Colon (tissue), 2 donors: ENCODE measurements around the gene MAMSTR.
"Not testable (repeated sequence)": the region's sequence is repeated elsewhere in the genome, so short reads cannot be mapped to it uniquely, and the experiment has no call there.

Experiments used
- FAIRE-seq: peaks from 2 replicates; lab custom pipeline; 2012; peaks lifted over from hg19 to GRCh38; lab: Jason Lieb, UNC
- donor health status: control.
- donor health status: control.

Gene MAMSTR, protein sequence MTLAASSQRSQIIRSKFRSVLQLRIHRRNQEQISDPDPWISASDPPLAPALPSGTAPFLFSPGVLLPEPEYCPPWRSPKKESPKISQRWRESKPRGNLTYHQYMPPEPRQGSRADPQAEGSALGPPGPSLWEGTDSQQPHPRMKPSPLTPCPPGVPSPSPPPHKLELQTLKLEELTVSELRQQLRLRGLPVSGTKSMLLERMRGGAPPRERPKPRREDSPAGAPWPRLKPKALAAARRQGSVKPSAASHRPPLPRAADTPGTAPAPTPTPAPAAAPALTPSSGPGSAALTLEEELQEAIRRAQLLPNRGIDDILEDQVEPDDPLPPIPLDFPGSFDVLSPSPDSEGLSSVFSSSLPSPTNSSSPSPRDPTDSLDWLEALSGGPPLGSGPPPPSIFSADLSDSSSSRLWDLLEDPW

DNA sequence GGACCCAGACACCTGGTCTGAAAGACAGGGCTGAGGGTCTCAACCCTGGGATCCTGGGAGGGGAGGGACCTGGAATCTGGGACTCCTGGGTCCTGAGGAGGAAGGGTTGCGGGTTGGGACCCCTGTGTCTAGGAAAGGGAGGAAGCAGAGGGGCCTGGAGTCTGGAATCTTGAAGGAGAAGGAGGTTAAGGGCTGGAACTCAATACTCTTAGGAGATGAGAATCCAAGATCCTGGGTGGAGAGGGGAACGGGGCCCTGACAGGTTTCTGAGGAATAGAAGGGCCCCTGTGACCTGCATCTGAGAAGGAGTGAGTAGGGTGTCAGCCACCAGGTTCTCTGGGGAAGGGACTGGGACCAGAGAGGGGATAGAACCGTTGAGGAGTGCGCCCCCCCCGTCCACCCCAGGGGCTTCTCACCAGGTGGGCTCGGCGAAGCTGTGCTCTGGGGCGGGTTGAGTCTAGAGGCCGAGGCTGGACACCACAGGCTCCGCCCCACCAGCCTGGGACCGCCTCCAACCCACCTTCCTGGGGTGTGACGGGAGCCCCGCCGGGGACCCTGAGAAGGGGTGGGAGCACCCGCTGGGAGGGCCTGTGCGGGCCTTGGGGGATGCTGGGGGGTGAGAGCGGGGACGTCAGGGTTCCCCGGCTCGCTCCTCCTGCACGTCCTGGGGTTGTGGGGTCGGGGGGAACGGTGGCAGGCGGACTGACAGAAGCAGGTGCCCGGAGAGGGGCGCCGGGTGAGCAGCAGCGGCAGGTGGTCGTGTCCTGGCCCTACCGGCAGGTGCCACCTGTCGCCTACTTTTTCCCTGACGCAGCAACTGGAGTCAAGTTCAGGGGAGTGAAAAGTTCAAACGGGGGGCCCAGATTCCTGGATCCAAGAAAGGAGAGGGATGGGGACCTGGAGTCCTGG, at the start of gene MAMSTR:
TSS of gene MAMSTR (minus strand) at position 463 of the 909 bp plus-strand sequence. CDS start 694 bp downstream, outside the sequence.
- FAIRE-seq = no peak

DNA sequence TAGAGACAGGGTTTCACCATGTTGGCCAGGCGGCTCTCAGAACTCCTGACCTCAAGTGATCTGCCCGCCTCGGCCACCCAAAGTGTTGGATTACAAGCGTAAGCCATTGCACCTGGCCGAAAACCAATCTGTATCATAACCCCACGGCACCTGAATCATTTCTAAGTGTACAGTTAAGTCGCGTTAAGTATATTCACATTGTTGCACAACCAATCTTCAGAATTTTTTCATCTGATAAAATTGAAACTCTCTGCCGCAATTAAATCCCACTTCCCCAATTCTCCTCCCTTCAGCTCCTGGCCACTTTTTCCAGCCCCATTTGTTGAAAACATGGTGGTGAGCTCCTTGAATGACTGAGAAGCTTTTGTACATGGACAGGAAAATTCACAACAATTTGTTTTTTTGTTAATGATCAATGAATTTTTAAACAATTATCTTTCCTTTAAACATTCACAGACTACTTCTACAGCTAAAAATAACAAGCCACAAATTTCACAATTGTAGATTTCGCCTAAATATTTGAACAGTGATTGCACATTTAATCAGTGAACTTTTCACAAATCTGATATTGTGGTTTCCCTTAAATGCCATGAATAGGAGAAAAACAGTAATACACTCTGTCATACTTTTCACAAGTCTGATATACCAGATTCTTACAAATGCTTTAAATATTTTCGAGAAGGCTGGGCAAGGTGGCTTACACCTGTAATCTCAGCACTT, 49.6 kb upstream of the MAMSTR start:
- no peak for FAIRE-seq

- not testable (repeated sequence) for FAIRE-seq
Observed at GRCh38 chr19:48768171-48768753, 48.7 kb upstream of the MAMSTR start.

DNA sequence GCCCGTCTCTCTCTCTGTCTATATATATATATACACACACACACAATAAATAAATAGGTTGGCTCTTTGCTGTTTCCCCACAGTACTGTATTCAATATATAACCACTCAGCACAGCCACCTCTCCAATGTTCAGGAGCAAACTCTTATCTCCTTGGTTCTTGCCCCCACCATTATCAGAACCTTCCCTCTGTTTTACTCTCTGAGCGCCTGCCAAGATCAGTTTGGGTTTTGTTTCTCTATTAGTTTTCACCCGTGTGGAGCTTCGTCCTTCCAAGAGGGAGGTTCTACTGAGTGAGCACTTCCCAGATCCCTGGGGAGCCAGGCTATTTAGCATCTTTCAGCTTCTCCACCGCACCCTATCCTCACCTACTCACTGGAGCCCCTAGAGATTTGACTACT, 46.3 kb upstream of the MAMSTR start:
- not testable (repeated sequence) for FAIRE-seq

DNA sequence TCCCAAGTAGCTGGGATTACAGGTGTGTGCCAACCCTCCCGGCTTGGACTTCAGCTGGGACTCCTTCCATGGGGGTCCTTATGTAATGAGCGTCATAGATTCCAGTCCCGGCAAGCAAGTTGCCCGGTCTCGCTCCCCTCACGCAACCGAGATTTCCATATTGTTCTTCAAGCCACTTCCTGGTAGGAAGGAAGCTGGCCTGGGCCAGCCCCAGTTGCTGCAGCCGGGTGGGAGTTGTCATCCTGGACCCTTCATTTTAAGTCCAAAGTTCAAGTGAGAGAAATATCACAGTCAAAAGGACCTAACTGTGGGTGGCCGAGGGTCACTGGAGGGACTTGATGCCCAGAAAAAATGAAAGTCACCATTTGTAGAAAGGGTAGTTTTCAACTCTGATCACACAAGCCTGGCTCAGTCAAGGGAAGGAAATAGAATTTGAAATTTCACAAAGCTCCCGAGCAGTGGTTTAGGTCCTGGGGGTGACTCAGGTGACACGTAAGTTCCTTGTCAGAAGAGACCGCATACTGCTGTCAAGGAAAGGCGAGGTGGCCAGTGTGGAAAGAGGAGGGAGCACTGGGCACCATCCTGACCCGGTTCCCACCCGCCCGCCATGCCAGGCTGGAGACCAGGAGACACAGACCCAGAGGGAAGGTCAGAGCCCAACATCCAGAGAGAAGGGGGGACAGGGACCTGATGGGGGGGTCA, 41.1 kb upstream of the MAMSTR start:
- no peak for FAIRE-seq

DNA sequence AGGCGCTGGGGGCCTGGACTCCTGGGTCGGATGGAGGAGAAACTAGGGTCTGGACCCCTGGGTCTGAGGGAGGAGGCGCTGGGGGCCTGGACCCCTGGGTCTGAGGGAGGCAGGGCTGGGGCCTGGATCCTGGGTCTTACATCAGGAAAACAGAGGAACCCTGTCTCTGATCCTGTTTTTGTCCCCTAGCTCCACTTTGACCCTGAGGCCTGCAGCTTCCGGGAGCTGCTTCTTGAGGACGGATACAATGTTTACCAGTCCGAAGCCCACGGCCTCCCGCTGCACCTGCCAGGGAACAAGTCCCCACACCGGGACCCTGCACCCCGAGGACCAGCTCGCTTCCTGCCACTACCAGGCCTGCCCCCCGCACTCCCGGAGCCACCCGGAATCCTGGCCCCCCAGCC, 38.2 kb upstream of the MAMSTR start:
- no peak for FAIRE-seq

DNA sequence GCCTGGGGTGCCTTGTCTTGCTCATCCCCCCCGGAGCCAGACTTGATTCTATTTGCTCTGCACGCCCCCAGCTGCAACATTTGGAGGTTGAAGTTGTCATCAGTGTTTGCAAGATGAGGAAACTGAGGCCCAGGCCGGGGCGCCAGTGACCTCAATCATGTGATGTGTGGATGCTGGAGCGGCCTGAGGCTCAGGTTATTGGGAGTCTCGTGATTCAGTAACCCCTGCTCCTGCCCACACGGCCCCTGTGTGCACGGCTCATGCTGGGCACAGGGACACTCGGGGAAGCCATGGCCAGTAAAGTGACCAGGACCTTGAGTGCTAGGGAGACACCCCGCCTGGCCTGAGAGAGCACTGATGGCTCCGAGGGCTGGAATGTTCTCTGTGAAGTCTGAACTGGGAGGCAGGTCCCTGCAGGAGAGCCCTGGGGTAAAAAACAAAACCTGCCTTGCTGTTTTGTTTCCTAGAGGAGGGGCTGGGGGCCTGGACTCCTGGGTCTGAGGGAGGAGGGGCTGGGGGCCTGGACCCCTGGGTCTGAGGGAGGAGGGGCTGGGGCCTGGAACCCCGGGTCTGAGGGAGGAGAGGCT, 37.7 kb upstream of the MAMSTR start:
- no peak for FAIRE-seq

GRCh38 chr19:48756686-48757085, 37.2 kb upstream of the MAMSTR start:
- no peak for FAIRE-seq

DNA sequence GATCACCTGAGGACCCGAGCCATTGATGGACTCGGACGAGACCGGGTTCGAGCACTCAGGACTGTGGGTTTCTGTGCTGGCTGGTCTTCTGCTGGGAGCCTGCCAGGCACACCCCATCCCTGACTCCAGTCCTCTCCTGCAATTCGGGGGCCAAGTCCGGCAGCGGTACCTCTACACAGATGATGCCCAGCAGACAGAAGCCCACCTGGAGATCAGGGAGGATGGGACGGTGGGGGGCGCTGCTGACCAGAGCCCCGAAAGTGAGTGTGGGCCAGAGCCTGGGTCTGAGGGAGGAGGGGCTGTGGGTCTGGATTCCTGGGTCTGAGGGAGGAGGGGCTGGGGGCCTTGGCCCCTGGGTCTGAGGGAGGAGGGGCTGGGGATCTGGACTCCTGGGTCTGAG, 36.7 kb upstream of the MAMSTR start:
- FAIRE-seq = no peak

DNA sequence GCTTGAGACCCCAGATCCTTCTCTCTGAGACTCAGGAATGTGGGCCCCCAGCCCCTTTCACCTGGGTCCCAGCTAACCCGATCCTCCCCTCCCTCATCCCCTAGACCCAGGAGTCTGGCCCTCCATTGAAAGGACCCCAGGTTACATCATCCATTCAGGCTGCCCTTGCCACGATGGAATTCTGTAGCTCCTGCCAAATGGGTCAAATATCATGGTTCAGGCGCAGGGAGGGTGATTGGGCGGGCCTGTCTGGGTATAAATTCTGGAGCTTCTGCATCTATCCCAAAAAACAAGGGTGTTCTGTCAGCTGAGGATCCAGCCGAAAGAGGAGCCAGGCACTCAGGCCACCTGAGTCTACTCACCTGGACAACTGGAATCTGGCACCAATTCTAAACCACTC, 36.3 kb upstream of the MAMSTR start:
- no peak for FAIRE-seq

GRCh38 chr19:48755084-48755641, 35.6 kb upstream of the MAMSTR start, which contains the start of gene FGF21:
TSS of gene FGF21 (plus strand) at chr19:48755524. CDS start at chr19:48756237, 713 bp downstream.
- no peak for FAIRE-seq

GRCh38 chr19:48752496-48753365, 33.2 kb upstream of the MAMSTR start, which contains the start of gene FUT1:
TSS of gene FUT1 (minus strand) at chr19:48752641. CDS start at chr19:48751281, 1,360 bp downstream.
- FAIRE-seq = no peak

- FAIRE-seq = no peak
Observed at GRCh38 chr19:48751845-48752495, 32.4 kb upstream of the MAMSTR start.

GRCh38 chr19:48750771-48751504, 31.4 kb upstream of the MAMSTR start:
- no peak for FAIRE-seq

GRCh38 chr19:48750351-48750750, 30.8 kb upstream of the MAMSTR start:
- no peak for FAIRE-seq

DNA sequence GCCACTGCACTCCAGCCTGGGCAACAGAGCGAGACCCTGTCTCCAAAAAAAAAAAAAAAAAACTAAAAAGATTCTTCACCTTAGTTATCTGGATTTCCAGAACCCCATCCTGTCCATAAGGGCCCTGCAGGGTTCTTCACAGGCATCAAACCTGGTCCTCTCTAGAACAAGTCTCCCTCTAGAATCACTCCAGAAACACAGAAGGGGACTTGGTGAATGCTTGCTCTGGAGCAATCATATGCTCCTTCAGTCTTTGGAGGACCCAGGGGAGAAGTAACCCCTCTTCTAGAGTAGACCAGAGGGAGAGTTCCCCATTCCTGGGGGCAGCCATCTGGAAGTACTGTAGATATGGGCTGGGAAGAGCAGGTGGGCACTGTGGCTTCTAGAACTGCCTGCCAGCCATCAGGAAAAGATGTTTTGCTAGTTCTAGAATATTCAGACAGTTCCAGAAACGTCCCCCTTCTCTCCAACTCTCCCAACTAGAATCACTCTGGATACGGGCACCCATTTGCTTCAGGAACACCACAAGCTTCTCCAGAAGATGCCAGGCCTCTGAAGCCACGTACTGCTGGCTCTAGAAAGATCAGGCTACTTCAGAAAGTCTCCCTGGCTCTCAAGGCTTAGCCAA, 30.2 kb upstream of the MAMSTR start:
- FAIRE-seq = no peak

DNA sequence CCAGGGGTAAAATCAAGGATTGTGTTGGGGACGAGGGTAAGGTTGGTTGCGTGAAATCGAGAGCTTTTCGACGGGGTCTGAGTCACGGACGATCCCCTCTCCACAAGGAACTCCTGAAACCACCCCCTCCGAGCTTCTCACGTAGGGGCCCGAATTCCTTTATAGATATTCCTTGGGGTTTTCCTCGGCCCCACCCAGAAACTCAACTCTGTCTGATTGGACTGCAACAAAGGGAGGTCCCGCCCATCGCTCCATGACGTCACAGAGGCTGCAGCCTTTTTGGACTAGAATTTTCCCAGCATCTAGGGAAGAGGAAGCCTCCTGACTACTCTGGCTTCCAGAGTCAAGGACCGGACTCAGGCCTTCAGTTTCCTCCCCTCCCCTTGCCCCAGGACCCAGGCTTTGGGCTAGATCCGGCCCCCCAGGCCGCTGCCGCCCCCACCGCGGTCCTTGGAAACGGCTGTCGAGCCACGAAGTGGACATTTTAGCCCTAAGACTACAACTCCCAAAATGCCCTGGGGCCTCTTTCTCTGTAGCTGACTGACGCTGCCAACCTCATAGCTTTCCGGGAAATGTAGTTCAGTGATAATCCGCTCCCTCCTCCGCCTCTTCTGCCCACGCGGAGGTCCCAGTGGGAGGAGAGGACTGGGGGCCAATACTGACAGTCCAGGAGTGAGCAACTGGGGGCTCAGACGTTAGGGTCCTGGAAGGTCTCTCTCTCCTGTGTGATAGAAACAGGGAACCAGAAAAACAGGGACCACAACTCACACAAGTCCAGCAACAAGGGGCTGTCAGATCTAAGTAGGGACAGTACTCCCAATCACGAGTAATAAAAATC, 27.4 kb upstream of the MAMSTR start, which contains the start of gene IZUMO1:
TSS of gene IZUMO1 (minus strand) at position 172 of the 838 bp plus-strand sequence. CDS start 1,050 bp downstream, outside the sequence.
- FAIRE-seq = no peak
